ENCODE data around the gene PHACTR1. TPM values are rescaled to one million over a fixed set of nuclear protein-coding genes. Genes with fewer than 3 reads are reported as not detected.

PHACTR1 gene
- total RNA-seq, 1 experiment from 2014 or later: not detected

DNA sequence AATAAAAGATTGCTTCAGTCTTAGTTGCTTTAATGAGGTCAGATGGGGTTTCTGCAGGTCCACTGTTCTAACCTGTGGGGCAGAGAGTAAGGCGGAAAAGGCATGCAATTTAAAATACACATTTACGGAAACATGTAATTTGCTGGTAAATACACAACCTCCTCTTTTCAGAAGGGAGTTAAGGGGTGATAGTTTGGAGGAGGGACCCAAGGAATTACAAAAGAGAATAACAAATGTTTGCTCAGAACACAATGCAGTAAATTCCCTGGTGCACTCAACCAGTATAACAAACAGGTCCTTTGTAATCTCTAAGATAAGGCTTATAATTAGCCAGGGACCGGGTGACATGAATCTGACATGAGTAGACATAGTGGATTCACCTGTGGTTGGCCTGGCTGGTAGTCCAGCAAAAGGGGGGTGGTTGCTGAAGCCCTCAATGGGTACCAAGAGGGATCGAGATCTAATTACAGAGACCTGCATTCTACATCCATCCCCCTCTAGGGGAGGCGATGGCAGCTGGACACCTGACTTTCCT is 295.1 kb downstream of the PHACTR1 start:
- no TSS peak for BruUV-seq (replicated peaks)
- H2AFZ ChIP-seq (ENCODE audit: low read length): no peak overlapping the region
- ATAC-seq: no peak
- no peak overlapping the region for H3K9ac ChIP-seq (ENCODE audit: low read length)
- intact Hi-C loops (cut with micrococcal nuclease): no loop called here
- no peaks in the 10 kb centered on the region for H3K36me3 ChIP-seq (ENCODE audit: low read depth, low read length)
- H3K4me2 ChIP-seq (ENCODE audit: low read length): no peak overlapping the region
- H3K4me1 ChIP-seq (ENCODE audit: insufficient read depth, low read length): peaks cover 1% of the 10 kb centered on the region; the same call in 1 of the 2 replicates
- peaks cover 88% of the 10 kb centered on the region for H3K27me3 ChIP-seq (ENCODE audit: low read length)
- CTCF ChIA-PET: no interaction called here
- no peak overlapping the region for H3K4me3 ChIP-seq (ENCODE audit: low read length)
- H3K27ac ChIP-seq (ENCODE audit: low read length): no peak overlapping the region
- no peaks in the 10 kb centered on the region for H3F3A ChIP-seq (ENCODE audit: low read length, unreplicated experiment)
- no peaks in the 10 kb centered on the region for H3K9me3 ChIP-seq (ENCODE audit: low read length)
- no peaks in the 10 kb centered on the region for H4K20me1 ChIP-seq (ENCODE audit: low read length)
- POLR2A ChIA-PET (ENCODE audit: unreplicated experiment): no interaction called here
- no peaks in the 10 kb centered on the region for H3K9me2 ChIP-seq (replicated peaks; ENCODE audit: low read length)
- no peak for DNase-seq
- no peaks in the 10 kb centered on the region for H3K79me2 ChIP-seq (ENCODE audit: low read length)
- TF ChIP-seq EZH2 (IDR thresholded peaks at IDR 0.05; ENCODE audit: low read length, unreplicated experiment) (no peak), EZH2phosphoT487 (IDR thresholded peaks at IDR 0.05; ENCODE audit: borderline replicate concordance, low read length) (no peak), CTCF (conservative IDR thresholded peaks at IDR 0.05; ENCODE audit: low read depth, low read length) (no peak)

DNA sequence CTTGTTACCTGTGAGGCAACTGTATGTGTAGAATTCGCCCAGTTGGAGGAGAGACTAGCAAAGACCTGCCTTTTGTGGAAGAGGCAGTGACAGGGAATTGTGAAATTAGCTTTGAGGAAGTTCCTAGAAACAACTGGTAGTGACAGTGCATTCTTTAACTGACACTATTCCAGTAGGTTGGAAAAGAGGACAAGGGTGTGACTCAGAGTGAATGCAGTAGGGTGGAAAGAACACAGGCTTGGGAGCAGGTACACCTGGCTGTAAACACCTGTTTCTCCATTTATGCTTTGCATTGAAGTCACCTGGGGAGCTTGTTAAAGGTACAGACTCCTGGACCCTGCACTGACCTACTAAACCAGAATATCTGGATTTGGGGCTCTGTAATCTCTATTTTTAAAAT is 295.7 kb downstream of the PHACTR1 start:
- ChIA-PET CTCF (no interaction called here), POLR2A (ENCODE audit: unreplicated experiment) (no interaction called here)
- H3K9me2 ChIP-seq (replicated peaks; ENCODE audit: low read length): no peaks in the 10 kb centered on the region
- H4K20me1 ChIP-seq (ENCODE audit: low read length): no peaks in the 10 kb centered on the region
- DNase-seq: no peak
- no peak overlapping the region for H3K4me3 ChIP-seq (ENCODE audit: low read length)
- no peak overlapping the region for H3K9ac ChIP-seq (ENCODE audit: low read length)
- H3K27me3 ChIP-seq (ENCODE audit: low read length): peaks cover 92% of the 10 kb centered on the region
- no peaks in the 10 kb centered on the region for H3K79me2 ChIP-seq (ENCODE audit: low read length)
- H3K9me3 ChIP-seq (ENCODE audit: low read length): no peaks in the 10 kb centered on the region
- no peaks in the 10 kb centered on the region for H3F3A ChIP-seq (ENCODE audit: low read length, unreplicated experiment)
- H3K4me1 ChIP-seq (ENCODE audit: insufficient read depth, low read length): no peaks in the 10 kb centered on the region
- no peak overlapping the region for H3K4me2 ChIP-seq (ENCODE audit: low read length)
- no peak overlapping the region for H2AFZ ChIP-seq (ENCODE audit: low read length)
- no peak for ATAC-seq
- no peak for TF ChIP-seq CTCF (conservative IDR thresholded peaks at IDR 0.05; ENCODE audit: low read depth, low read length)
- no peak for TF ChIP-seq EZH2phosphoT487 (IDR thresholded peaks at IDR 0.05; ENCODE audit: borderline replicate concordance, low read length)
- TF ChIP-seq EZH2 (IDR thresholded peaks at IDR 0.05; ENCODE audit: low read length, unreplicated experiment): no peak
- intact Hi-C loops (cut with micrococcal nuclease): no loop called here
- BruUV-seq (replicated peaks): no TSS peak
- no peaks in the 10 kb centered on the region for H3K36me3 ChIP-seq (ENCODE audit: low read depth, low read length)
- no peak overlapping the region for H3K27ac ChIP-seq (ENCODE audit: low read length)

- ChIA-PET CTCF (no interaction called here), POLR2A (ENCODE audit: unreplicated experiment) (no interaction called here)
- Histone ChIP-seq H3K4me3 (ENCODE audit: low read length) (no peak overlapping the region), H3K79me2 (ENCODE audit: low read length) (no peaks in the 10 kb centered on the region), H3K4me2 (ENCODE audit: low read length) (no peak overlapping the region), H3K9me2 (replicated peaks; ENCODE audit: low read length) (no peaks in the 10 kb centered on the region), H3K9me3 (ENCODE audit: low read length) (no peaks in the 10 kb centered on the region), H3K27me3 (ENCODE audit: low read length) (peaks cover 90% of the 10 kb centered on the region), H3K4me1 (ENCODE audit: insufficient read depth, low read length) (no peaks in the 10 kb centered on the region), H3K27ac (ENCODE audit: low read length) (no peak overlapping the region), H3F3A (ENCODE audit: low read length, unreplicated experiment) (no peaks in the 10 kb centered on the region), H4K20me1 (ENCODE audit: low read length) (no peaks in the 10 kb centered on the region), H3K9ac (ENCODE audit: low read length) (no peak overlapping the region), H2AFZ (ENCODE audit: low read length) (no peak overlapping the region), H3K36me3 (ENCODE audit: low read depth, low read length) (no peaks in the 10 kb centered on the region)
- ATAC-seq (no peak), DNase-seq (no peak)
- peak; percentile 60; the same call in 1 of the 2 replicates for TF ChIP-seq EZH2phosphoT487 (IDR thresholded peaks at IDR 0.05; ENCODE audit: borderline replicate concordance, low read length)
- peak; percentile 79 for TF ChIP-seq EZH2 (IDR thresholded peaks at IDR 0.05; ENCODE audit: low read length, unreplicated experiment)
- TF ChIP-seq CTCF (conservative IDR thresholded peaks at IDR 0.05; ENCODE audit: low read depth, low read length): no peak
- intact Hi-C loops (cut with micrococcal nuclease): no loop called here
- BruUV-seq (replicated peaks): no TSS peak
These were observed 296.6 kb downstream of the PHACTR1 start for GRCh38 chr6:13012977-13013680.

Data from PC-3 (cell line).